HG03439 (cell line): ENCODE measurements around the gene PRSS33.
A peak's percentile ranks its signal among the peaks of the same experiment; 100 is the strongest.

Source experiments
- ATAC-seq: cut with Tn5 transposase; IDR thresholded peaks from one replicate; pipeline ENCODE4 v1.9.1; 2021; ENCODE audit warnings: mild to moderate bottlenecking, moderate library complexity; ENCODE audit not compliant: unreplicated experiment

The PRSS33 gene

DNA sequence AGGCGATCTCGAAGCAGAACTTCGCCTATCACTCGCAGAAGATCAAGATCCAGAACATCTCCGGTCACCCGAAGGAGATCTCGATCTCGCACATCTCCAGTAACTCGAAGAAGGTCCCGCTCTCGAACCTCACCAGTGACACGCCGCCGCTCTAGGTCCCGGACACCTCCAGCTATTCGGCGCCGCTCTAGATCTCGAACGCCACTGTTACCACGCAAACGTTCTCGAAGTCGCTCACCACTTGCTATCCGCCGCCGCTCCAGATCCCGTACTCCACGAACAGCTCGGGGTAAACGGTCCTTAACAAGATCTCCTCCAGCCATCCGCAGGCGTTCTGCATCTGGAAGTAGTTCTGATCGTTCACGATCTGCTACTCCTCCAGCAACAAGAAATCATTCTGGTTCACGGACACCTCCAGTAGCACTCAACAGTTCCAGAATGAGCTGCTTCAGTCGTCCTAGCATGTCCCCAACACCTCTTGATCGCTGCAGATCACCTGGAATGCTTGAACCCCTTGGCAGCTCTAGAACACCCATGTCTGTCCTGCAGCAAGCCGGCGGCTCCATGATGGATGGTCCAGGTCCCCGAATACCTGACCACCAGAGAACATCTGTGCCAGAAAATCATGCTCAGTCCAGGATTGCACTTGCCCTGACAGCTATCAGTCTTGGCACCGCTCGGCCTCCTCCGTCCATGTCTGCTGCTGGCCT lies 20.8 kb downstream of the PRSS33 start:
- no peak for ATAC-seq

DNA sequence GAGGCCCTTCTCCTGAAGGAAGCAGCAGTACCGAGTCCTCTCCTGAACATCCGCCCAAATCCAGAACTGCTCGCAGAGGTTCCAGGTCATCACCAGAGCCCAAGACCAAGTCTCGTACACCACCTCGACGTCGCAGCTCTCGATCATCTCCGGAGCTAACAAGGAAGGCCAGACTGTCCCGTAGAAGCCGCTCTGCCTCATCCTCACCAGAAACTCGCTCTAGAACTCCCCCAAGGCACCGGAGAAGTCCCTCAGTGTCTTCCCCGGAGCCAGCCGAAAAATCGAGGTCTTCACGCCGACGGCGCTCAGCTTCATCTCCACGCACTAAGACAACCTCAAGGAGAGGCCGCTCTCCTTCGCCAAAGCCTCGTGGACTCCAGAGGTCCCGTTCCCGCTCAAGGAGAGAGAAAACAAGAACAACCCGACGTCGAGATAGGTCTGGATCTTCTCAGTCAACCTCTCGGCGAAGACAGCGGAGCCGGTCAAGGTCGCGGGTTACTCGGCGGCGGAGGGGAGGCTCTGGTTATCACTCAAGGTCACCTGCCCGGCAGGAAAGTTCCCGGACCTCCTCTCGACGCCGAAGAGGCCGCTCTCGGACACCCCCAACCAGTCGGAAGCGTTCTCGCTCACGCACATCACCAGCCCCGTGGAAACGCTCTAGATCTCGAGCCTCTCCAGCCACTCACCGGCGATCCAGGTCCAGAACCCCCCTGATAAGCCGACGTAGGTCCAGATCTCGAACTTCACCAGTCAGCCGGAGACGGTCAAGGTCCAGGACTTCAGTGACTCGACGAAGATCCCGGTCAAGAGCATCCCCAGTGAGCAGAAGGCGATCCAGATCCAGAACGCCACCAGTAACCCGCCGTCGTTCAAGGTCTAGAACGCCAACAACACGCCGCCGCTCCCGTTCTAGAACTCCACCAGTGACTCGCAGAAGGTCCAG lies 21.6 kb downstream of the PRSS33 start:
- ATAC-seq = no peak

DNA sequence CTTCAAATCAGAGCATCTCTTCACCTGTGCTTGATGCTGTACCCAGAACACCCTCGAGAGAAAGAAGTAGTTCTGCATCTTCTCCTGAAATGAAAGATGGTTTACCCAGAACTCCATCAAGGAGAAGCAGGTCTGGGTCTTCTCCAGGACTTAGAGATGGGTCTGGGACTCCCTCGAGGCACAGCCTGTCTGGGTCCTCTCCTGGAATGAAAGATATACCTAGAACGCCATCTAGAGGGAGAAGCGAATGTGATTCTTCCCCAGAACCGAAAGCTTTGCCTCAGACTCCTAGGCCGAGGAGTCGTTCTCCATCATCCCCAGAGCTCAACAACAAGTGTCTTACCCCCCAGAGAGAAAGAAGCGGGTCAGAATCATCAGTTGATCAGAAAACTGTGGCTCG lies 22.6 kb downstream of the PRSS33 start:
- no peak for ATAC-seq

DNA sequence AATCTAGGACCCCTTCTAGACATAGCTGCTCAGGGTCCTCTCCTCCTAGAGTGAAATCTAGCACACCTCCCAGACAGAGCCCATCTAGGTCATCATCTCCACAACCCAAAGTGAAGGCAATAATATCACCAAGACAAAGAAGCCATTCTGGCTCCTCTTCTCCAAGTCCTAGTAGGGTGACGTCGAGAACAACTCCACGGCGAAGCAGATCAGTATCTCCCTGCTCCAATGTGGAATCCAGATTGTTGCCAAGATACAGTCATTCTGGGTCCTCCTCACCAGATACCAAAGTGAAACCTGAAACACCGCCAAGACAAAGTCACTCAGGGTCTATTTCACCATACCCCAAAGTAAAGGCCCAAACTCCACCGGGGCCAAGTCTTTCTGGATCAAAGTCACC lies 24.2 kb downstream of the PRSS33 start:
- no peak for ATAC-seq

DNA sequence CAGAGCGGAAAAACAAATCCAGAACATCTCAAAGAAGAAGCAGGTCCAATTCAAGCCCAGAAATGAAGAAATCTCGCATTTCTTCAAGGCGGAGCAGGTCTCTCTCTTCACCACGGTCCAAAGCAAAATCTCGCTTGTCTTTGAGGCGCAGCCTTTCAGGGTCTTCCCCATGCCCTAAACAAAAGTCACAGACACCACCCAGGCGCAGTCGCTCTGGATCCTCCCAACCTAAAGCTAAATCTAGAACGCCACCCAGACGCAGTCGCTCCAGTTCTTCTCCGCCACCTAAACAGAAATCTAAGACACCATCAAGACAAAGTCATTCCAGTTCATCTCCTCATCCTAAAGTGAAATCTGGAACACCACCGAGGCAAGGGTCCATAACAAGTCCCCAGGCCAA lies 24.6 kb downstream of the PRSS33 start:
- no peak for ATAC-seq

DNA sequence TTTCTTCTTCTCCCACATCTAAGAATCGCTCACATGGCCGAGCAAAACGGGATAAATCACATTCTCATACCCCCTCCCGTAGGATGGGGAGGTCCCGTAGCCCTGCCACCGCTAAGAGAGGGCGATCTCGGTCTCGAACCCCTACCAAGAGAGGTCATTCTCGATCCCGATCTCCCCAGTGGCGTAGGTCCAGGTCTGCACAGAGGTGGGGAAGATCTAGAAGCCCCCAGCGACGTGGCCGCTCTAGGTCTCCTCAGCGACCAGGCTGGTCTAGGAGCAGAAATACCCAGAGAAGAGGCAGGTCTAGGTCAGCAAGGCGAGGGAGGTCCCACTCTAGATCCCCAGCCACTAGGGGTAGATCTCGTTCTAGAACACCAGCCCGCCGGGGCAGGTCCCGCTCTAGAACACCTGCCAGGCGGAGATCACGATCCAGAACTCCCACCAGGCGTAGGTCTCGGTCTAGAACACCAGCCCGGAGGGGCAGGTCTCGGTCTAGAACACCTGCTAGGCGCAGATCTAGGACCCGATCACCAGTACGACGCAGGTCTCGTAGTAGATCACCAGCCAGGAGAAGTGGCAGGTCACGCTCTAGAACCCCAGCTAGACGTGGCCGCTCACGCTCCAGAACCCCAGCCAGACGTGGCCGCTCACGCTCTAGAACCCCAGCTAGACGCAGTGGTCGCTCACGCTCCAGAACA lies 25.3 kb downstream of the PRSS33 start:
- no peak for ATAC-seq

DNA sequence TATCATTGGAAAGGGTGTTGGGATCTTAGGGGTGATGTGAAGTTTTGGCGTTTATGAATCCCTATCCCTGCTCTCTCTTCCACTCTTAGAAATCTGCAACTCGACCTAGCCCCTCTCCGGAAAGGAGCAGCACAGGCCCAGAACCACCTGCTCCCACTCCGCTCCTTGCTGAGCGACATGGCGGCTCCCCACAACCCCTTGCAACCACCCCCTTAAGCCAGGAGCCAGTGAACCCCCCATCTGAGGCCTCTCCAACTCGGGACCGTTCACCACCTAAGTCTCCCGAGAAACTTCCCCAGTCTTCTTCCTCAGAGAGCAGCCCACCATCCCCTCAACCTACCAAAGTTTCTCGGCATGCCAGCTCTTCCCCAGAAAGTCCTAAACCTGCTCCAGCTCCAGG lies 25.9 kb downstream of the PRSS33 start:
- ATAC-seq = no peak

DNA sequence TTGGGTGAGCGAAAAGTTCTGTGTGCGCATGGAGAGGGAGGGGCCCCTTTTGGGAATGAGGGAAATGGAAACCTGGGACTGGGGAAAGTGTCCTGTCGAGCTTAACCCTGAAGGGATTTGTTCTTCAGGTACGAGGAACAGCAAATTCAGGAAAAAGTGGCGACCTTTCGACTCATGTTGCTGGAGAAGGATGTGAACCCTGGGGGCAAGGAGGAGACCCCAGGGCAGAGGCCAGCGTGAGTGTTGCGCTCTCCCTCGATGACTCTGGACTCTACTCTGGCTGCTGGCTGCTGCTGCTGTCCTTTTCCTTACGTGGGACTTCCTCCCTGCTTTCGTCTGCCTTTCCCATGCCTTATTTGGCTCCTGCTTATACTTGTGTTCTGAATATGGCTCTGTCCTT lies 30.0 kb downstream of the PRSS33 start:
- no peak for ATAC-seq

DNA sequence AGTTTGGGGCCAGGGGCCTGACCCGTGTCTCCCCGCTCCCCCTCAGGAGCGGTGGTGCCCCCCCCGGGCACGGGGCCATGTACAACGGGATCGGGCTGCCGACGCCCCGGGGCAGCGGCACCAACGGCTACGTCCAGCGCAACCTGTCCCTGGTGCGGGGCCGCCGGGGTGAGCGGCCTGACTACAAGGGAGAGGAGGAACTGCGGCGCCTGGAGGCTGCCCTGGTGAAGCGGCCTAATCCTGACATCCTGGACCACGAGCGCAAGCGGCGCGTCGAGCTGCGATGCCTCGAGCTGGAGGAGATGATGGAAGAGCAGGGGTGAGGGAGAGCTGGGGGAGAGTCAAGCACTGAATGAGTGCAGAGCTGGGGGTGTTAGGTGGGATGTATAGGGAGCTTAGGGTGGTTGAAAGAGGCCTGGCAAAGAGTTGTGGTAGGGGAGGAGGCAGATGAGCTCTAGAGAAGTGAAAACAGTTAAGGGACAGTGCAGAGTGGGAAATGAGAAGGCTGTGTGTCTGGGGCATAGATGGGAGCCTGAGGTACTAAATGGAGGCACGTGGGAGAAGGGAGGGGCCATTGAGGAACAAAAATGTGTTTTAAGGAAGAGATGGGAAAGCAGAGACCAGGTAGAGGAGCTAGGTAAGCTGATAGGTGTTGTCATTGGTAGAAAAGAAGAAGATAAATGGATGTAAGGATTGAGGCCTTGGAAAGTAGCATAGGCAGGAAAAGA lies 30.9 kb downstream of the PRSS33 start:
- ATAC-seq = no peak

DNA sequence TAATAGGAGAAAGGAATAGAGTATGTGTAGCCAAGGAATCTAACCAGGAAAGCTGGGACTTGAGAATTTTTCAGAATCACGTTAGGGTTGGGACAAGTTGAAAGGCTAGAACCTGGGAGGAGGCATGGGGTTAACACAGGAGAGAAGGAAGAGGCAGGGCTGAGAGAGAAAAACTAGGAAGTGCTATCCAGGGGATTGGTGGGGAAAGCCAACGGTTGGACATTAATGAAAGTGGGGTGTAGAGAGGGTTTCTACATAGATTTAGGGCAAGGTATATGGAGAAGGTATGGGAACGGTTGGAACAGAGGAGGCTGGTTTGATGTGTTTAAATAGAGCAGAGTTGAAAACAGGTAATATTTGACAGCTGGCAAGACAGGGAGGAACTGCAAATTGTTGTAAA lies 32.2 kb downstream of the PRSS33 start:
- ATAC-seq = no peak

DNA sequence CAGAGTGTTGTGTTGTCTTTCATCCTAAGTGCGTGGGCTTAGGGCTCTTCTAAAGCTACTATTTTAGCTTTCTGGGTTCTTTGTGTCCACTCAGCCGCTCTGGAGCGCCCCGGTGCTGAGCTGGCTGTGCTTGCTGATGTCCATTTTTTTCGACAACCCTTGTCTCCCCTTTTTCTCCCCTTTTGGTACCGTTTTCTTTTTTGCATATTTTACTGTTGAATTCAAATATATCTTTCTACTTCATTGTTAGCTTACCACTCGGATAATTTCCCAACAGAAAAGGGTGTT lies 33.7 kb downstream of the PRSS33 start:
- ATAC-seq = no peak

DNA sequence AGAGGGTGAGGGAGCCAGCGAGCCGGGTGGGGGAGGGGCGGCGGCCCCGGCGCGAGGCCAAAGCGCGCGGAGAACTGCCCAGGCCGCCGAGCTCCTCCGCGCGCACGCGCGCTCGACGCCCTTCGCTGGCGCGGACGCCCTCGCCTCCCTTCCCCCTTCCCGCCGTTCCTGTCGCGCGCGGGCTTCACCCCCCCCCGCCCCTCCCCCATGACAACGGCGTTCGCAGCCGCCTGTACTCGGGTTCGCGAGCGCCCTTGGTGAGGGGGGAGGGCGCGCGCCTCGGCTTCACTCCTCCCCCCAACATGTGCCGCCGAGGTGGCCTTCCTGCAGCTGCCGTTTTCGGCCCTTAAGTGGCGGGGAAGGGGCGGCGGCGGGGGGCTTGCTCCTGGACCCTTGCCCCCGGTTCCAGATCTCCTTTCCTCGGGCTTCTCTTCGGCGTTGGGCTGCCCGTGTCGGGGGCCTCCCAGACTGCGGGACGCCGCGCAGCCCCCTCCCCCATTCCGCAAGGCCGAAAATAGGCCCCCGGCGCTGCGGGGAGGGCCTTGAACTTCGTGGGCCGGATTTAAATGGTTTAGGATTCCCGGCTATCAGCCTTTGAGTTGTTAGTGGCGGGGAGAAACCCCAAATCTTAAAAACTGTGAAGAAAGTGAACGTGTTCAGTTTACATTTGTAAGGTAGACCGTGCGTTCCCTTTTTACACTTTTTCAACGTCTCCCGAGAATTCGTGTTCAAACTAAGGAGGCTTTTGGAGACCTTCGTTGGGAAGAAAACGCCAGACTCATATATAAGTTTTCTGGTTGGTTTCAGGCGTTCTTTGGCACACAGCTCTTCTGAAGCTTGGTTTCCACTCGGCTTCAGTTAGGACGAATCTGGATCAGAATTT lies 34.3 kb downstream of the PRSS33 start:
- peak; percentile 54 for ATAC-seq

DNA sequence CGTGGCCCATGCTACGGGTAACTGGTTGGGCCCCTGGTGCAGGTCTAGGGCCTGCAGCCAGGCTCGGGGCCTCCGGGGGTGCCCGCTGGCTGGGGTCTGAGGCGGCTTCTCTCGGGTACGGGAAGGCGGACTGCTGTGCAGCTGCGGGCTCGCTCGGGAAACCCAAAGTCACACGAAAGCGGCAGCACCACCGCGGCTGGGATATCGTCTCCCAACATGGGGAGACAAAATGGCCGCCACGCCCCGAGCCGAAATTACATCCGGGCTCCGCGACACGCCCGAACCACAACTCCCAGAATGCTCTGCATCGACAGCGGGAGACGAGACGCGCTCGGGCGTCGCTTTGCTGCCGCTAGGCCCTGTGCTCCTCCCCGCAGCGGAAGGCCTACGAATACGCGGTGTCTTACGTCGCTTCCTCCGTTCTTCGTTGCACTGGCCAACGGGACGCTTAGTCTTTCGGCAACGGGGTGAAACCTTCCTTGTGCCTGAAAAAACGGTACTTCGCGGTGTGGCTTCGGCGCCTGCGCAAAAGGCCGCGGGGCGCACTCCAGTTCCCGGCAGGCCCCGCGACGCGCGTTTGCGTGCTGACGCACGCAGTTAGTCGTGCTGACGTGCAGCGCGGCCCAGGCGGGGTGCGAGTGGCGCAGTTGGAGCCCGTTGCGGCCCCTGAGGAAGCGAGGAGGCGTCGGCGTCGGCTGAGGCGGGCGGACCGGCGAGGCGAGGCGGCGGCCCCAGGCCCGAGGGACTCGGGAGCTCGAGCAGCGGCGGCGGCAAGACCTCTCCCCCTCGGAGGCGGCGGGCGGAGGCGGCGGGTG lies 35.1 kb downstream of the PRSS33 start, which contains the start of gene SRRM2:
SRRM2 (plus strand) TSS at position 604 of the 815 bp plus-strand sequence. CDS start 3,727 bp downstream, outside the sequence.
- ATAC-seq = peak; percentile 77

DNA sequence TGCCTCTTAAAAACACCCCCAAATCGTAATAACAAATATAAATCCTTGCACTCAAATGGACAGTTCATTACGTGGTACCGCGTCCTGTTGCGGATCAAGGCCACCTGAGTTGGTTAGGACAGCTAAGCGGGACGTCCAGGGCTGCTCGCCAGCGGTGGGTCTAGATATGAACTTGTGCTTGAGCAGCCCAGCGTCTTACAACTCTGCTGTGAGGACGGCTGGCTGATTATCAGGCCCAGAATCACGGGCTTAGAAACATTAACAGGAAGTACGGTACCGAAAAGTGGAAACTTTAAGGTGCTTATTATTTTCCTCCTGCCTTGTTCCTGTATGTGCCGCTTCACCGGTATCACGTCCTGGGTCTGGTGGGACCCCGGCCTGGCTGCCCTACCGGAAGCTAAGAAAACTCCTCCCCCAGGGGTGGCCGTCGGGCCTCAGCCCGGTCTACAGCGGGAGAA lies 35.8 kb downstream of the PRSS33 start:
- ATAC-seq = peak; percentile 34

DNA sequence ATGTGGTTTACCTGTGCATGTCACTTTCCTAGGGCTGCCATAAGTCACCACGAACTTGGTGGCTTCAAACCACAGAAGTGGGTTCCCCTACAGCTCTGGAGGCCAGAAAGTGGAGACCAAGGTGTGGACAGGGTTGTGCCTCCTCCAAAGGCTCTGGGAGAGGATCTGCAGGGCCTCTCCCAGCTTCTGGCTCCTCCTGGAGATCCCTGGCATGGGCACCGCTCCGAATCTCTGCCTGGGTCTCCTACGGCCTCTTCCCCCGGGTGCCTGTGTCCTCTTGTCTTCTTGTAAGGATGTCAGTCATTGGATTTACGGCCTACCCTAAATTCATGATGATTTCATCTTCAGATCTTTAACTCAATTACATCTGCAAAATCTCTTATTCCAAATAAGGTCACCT lies 37.4 kb downstream of the PRSS33 start:
- ATAC-seq = no peak

DNA sequence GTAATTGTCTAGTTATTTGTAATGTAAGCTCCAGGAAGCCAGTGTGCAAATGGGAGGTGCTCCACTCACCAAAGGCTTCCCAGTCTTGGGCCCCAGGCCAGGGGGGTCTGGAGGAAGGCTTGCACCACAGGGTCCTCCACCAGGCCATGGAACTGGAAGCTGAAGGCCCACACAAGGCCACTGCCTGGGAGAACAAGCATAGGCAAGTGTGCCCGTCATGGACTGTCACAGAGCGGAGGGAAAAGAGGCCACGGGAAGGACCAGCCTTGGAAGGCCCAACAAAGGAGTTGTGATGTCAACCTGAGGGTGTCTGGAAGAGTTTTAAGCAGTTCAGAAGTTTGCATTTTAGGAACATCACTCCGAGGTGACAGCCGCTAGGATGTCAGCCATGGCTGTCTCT lies 37.9 kb downstream of the PRSS33 start:
- ATAC-seq = no peak

DNA sequence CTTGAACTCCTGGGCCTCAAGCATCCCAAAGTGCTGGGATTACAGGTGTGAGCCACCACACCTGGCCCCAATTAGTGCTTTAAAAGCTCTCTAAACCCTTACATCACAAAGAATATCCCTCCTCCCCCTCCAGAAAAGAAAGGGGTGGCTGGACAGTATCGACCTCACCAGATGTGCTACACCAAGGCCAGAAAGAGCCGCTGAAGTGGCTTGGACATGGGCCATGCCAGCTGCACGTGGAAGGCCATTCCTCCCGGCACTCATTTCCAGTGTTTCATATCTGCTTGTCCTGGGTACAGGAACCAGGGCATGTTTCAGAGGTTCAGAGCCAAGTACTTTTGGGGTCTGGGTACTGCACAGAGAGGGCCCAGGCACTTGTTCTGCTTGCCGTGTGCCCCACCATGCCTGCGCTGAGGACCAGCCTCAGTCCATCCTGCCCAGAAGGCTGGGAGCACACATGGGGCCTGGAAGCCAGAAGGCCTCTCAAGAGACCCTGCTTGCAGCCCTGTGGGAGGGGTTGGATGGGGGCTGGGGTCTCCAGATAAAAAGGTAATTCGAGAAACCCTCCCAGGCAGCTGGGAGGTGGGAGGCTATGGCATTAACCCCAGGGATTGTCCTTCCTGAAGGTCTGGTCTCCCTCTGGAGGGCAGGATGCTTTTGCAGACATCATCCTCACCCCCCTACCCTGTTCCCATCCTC lies 38.5 kb downstream of the PRSS33 start:
- no peak for ATAC-seq

DNA sequence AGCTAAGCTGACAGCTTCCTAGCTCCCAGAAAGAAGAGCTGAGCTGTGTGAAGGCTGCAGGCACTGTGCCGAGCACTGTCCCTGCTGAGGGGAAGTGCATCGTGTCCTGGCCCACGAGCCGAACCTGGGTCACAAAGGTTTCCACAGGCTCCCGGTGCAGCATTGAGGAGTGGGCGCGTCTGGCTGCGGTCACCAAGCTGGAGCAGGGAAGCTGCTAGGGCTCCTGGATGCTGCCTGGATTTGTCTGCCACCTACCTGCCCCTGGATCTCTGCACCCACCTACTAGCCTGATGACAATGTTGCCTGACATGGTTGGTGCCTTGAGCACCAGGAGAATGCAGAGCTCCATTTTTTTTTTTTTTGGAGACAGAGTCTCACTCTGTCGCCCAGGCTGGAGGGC lies 41.4 kb downstream of the PRSS33 start:
- no peak for ATAC-seq
